HepG2 (cell line): ENCODE data around the gene PIP4K2B. TPM values are rescaled to one million over a fixed set of nuclear protein-coding genes. Genes with fewer than 3 reads are reported as not detected.

Source experiments
- ARNTL ChIP-seq: sonication (generic); formaldehyde crosslinking; IDR thresholded peaks from 2 replicates; pipeline ENCODE4 v1.4.0; 2020; ENCODE audit warnings: mild to moderate bottlenecking, missing genetic modification reagents
- ASH2L ChIP-seq: fragments of 300-600, 200-600 bp; sonication (generic); IDR thresholded peaks from 2 replicates; pipeline ENCODE4 v1.7.0; 2017; ENCODE audit warnings: low read depth, mild to moderate bottlenecking, moderate library complexity, mixed read lengths, low read length; ENCODE audit not compliant: insufficient read length
- HBP1 ChIP-seq: IDR thresholded peaks from 2 replicates; pipeline ENCODE4 v1.6.1; 2016; ENCODE audit warnings: low read depth, control low read depth
- PLRG1 ChIP-seq: fragments of 450-650 bp; conservative IDR thresholded peaks from 2 replicates; pipeline ENCODE4 v1.6.1; 2016
- SRSF1 ChIP-seq: fragments of 200-400 bp; formaldehyde crosslinking; optimal IDR thresholded peaks from 2 replicates; pipeline ENCODE3; 2017; ENCODE audit warnings: mild to moderate bottlenecking, low read depth, low read length, moderate library complexity
- ZBTB33 ChIP-seq: sonication (generic); formaldehyde crosslinking; IDR thresholded peaks from 2 replicates; pipeline ENCODE4 v1.4.0; 2020; ENCODE audit warnings: missing genetic modification reagents
- ZFP1 ChIP-seq: IDR thresholded peaks from 2 replicates; pipeline ENCODE4 v1.6.1; 2016
- ZNF207 ChIP-seq: fragments of 450-650 bp; IDR thresholded peaks from 2 replicates; pipeline ENCODE4 v1.6.1; 2016; ENCODE audit warnings: antibody characterized with exemption, borderline replicate concordance
- ZNF280B ChIP-seq: sonication (generic); formaldehyde crosslinking; IDR thresholded peaks from 2 replicates; pipeline ENCODE4 v1.5.0; 2020; ENCODE audit warnings: missing genetic modification reagents, mild to moderate bottlenecking, borderline replicate concordance
- ZNF329 ChIP-seq: sonication (generic); formaldehyde crosslinking; IDR thresholded peaks from 2 replicates; pipeline ENCODE4 v1.9.0; 2021; ENCODE audit warnings: low read depth, mild to moderate bottlenecking, missing genetic modification reagents
- ZNF605 ChIP-seq: sonication (generic); formaldehyde crosslinking; IDR thresholded peaks from 2 replicates; pipeline ENCODE4 v1.8.0; 2022; ENCODE audit warnings: mild to moderate bottlenecking, missing genetic modification reagents
- ZNF615 ChIP-seq: sonication (generic); formaldehyde crosslinking; IDR thresholded peaks from 2 replicates; pipeline ENCODE4 v1.5.0; 2020; ENCODE audit warnings: mild to moderate bottlenecking, missing genetic modification reagents, borderline replicate concordance
- ZNF670 ChIP-seq: sonication (generic); formaldehyde crosslinking; IDR thresholded peaks from 2 replicates; pipeline ENCODE4 v1.8.0; 2022; ENCODE audit warnings: mild to moderate bottlenecking, missing genetic modification reagents, borderline replicate concordance
- ZNF713 ChIP-seq: sonication (generic); formaldehyde crosslinking; IDR thresholded peaks from 2 replicates; pipeline ENCODE4 v1.4.0; 2020; ENCODE audit warnings: mild to moderate bottlenecking, missing genetic modification reagents
- polyA plus RNA-seq, 8 experiments: library from polyadenylated mRNA; depleted of rRNA in 3 of 8; stranded (reverse) in 7 of 8; unstranded in 1 of 8; fragments of >200 nt; fragmentation: Illumina TruSeq in 4 of 8; extraction: Trizol in 4 of 8; gene quantifications; 2 replicates each; pipeline versions ENCODE4 v1.2.1 to v1.2.3, GENCODE V29; 2011 to 2016; ENCODE audit warnings: low read depth in 4 of 8, missing spikeins in 1 of 8, mixed read lengths in 1 of 8; ENCODE audit not compliant: insufficient read depth in 1 of 8
- total RNA-seq, 5 experiments: library from RNA; depleted of rRNA; stranded (reverse); fragments of >200 nt; fragmentation: Illumina TruSeq; extraction: Trizol; gene quantifications; 2 replicates each; pipeline ENCODE4 v1.2.3, GENCODE V29; 2016; ENCODE audit warnings: low read depth in 1 of 5
- TF ChIP-seq, protein P1 (sequence below): sonication (generic); formaldehyde crosslinking; IDR thresholded peaks from 2 replicates; pipeline ENCODE4 v1.4.0; 2020; ENCODE audit warnings: missing genetic modification reagents, borderline replicate concordance
- TF ChIP-seq, protein P2 (sequence below): IDR thresholded peaks from 2 replicates; pipeline ENCODE4 v1.6.1; 2016; ENCODE audit warnings: missing compliant biosample characterization, missing genetic modification reagents, borderline replicate concordance
- TF ChIP-seq, protein P3 (sequence below), 2 experiments: fragments of 450-650 bp in 1 of 2; sonication (generic) in 1 of 2; formaldehyde crosslinking; IDR thresholded peaks; 2 replicates each; pipeline versions ENCODE4 v1.5.0 to v1.8.0; 2020 to 2022; ENCODE audit warnings: mild to moderate bottlenecking in 1 of 2, missing genetic modification reagents in 1 of 2

The PIP4K2B gene
- total and polyA plus RNA-seq, 2 of the 13 experiments (the other 11 are each of a cell fraction or from before 2014, with no cell fraction given), result 20.4 to 54.0 TPM

DNA sequence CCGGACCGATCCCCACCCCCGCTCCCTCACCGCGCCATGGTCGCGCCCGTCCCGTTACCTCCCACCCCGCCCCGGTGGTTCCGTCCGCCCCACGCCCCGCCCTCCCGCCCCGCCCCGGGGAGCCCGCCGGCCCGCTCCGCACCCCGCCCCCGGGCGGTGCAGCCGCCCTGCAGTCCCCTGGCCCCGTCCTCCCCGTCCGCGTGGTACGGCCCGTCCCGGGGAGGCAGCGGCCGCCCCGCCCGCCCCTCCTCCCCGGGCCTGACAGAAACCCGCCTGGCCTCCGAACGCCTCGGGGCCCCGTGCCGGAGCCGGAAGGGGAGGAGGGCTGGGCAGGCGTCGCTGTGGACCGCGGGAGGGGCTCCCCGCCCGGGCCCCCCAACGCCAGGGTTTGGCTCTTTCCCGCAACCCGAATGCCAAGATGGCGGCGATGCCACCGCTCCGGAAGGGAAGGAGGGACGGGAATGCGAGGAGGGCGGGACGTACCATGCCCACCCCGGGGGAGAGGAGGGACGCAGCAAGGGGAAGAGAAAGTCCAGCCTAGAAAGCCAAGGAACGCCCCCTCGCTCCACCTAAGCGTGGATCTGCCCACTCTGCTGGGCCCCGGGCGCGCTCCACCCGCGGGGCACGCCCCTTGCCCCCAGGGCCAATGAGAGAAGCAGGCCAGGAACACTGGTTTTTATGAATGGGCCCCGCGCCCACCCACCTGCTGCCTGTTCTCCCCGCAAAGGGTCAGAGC is at the start of gene PIP4K2B (continued):
- no peak for TF ChIP-seq ZNF280B (CRISPR knock-in tag)
- TF ChIP-seq, protein P1, sequence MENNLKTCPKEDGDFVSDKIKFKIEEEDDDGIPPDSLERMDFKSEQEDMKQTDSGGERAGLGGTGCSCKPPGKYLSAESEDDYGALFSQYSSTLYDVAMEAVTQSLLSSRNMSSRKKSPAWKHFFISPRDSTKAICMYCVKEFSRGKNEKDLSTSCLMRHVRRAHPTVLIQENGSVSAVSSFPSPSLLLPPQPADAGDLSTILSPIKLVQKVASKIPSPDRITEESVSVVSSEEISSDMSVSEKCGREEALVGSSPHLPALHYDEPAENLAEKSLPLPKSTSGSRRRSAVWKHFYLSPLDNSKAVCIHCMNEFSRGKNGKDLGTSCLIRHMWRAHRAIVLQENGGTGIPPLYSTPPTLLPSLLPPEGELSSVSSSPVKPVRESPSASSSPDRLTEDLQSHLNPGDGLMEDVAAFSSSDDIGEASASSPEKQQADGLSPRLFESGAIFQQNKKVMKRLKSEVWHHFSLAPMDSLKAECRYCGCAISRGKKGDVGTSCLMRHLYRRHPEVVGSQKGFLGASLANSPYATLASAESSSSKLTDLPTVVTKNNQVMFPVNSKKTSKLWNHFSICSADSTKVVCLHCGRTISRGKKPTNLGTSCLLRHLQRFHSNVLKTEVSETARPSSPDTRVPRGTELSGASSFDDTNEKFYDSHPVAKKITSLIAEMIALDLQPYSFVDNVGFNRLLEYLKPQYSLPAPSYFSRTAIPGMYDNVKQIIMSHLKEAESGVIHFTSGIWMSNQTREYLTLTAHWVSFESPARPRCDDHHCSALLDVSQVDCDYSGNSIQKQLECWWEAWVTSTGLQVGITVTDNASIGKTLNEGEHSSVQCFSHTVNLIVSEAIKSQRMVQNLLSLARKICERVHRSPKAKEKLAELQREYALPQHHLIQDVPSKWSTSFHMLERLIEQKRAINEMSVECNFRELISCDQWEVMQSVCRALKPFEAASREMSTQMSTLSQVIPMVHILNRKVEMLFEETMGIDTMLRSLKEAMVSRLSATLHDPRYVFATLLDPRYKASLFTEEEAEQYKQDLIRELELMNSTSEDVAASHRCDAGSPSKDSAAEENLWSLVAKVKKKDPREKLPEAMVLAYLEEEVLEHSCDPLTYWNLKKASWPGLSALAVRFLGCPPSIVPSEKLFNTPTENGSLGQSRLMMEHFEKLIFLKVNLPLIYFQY (CRISPR knock-in tag), result peak; percentile 59; the same call in 1 of the 2 replicates
- peak; percentile 98 for TF ChIP-seq HBP1
- TF ChIP-seq ZNF670 (CRISPR knock-in tag), result no peak
- TF ChIP-seq, protein P2, sequence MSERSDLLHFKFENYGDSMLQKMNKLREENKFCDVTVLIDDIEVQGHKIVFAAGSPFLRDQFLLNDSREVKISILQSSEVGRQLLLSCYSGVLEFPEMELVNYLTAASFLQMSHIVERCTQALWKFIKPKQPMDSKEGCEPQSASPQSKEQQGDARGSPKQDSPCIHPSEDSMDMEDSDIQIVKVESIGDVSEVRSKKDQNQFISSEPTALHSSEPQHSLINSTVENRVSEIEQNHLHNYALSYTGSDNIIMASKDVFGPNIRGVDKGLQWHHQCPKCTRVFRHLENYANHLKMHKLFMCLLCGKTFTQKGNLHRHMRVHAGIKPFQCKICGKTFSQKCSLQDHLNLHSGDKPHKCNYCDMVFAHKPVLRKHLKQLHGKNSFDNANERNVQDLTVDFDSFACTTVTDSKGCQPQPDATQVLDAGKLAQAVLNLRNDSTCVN (CRISPR knock-in tag), result no peak
- 0 out of 2 replicates have a peak, but pooled peaks have one; percentile 75 for TF ChIP-seq ZNF713
- no peak for TF ChIP-seq ZNF329
- no peak for TF ChIP-seq ZNF207
- TF ChIP-seq ASH2L, result peak; percentile 91
- TF ChIP-seq ZBTB33 (CRISPR knock-in tag), result peak; percentile 48; the same call in 1 of the 2 replicates
- TF ChIP-seq, protein P3, sequence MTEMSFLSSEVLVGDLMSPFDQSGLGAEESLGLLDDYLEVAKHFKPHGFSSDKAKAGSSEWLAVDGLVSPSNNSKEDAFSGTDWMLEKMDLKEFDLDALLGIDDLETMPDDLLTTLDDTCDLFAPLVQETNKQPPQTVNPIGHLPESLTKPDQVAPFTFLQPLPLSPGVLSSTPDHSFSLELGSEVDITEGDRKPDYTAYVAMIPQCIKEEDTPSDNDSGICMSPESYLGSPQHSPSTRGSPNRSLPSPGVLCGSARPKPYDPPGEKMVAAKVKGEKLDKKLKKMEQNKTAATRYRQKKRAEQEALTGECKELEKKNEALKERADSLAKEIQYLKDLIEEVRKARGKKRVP (CRISPR knock-in tag; IDR thresholded peaks at IDR 0.05), result peak in 1 of 2 experiments; percentile 55; a peak in 1 of 4 replicates
- TF ChIP-seq ZFP1 (CRISPR knock-in tag), result peak; percentile 63; the same call in 1 of the 2 replicates
- peak; percentile 79 for TF ChIP-seq ZNF605
- TF ChIP-seq ZNF615, result peak; percentile 89; the same call in 1 of the 2 replicates
- TF ChIP-seq PLRG1, result no peak
- no peak for TF ChIP-seq ARNTL (CRISPR knock-in tag)
- TF ChIP-seq SRSF1, result peak; percentile 97
